Fibroblast of lung (primary cell): ENCODE data around the gene IGFALS. TPM values are rescaled to one million over a fixed set of nuclear protein-coding genes. Genes with fewer than 3 reads are reported as not detected.

Source experiments
- DNase-seq, 2 donors: peaks; one replicate each; pipeline versions ENCODE4 v3.0.0 to v3.0.0-alpha.2; 2010; ENCODE audit warnings: low read depth in 2 of 2
- H2AFZ ChIP-seq: 2 replicates; pipeline ENCODE4 v1.5.1; 2012; ENCODE audit warnings: low read length, control low read depth, inconsistent platforms
- H3K27ac ChIP-seq: 2 replicates; pipeline ENCODE4 v1.5.1; 2011; ENCODE audit warnings: low read length, control low read depth; ENCODE audit not compliant: insufficient read depth
- H3K27me3 ChIP-seq: 2 replicates; pipeline ENCODE4 v1.5.1; 2011; ENCODE audit warnings: mild to moderate bottlenecking, low read length; ENCODE audit not compliant: control insufficient read depth, insufficient read depth
- H3K36me3 ChIP-seq: 2 replicates; pipeline ENCODE4 v1.5.1; 2011; ENCODE audit warnings: low read length; ENCODE audit not compliant: control insufficient read depth, insufficient read depth
- H3K4me1 ChIP-seq: 2 replicates; pipeline ENCODE4 v1.5.1; 2011; ENCODE audit warnings: low read length; ENCODE audit not compliant: control insufficient read depth, insufficient read depth; ENCODE audit errors: extremely low read depth
- H3K4me2 ChIP-seq: 2 replicates; pipeline ENCODE4 v1.5.1; 2011; ENCODE audit warnings: low read length, control low read depth; ENCODE audit not compliant: insufficient read depth; ENCODE audit errors: extremely low read depth
- H3K4me3 ChIP-seq, 4 experiments: fragments of 200-600 bp in 1 of 4; sonication (generic) in 1 of 4; replicated peaks in 1 of 4; 2 replicates each; pipeline ENCODE4 v1.5.1; 2011 to 2016; ENCODE audit warnings: low read length in 4 of 4, low read depth in 3 of 4, mild to moderate bottlenecking in 3 of 4, control low read depth in 2 of 4, inconsistent platforms in 1 of 4, mixed read lengths in 1 of 4; ENCODE audit not compliant: insufficient read depth in 1 of 4; ENCODE audit errors: control extremely low read depth in 1 of 4
- H3K79me2 ChIP-seq: 2 replicates; pipeline ENCODE4 v1.5.1; 2012; ENCODE audit warnings: mild to moderate bottlenecking, low read length, inconsistent platforms; ENCODE audit not compliant: control insufficient read depth, insufficient read depth
- H3K9ac ChIP-seq: 2 replicates; pipeline ENCODE4 v1.5.1; 2011; ENCODE audit warnings: mild to moderate bottlenecking, low read length, control low read depth; ENCODE audit not compliant: insufficient read depth
- H3K9me3 ChIP-seq: 2 replicates; pipeline ENCODE4 v1.5.1; 2012; ENCODE audit warnings: low read depth, low read length; ENCODE audit not compliant: control insufficient read depth, insufficient read depth
- H4K20me1 ChIP-seq: 2 replicates; pipeline ENCODE4 v1.5.1; 2011; ENCODE audit warnings: low read length; ENCODE audit not compliant: control insufficient read depth, insufficient read depth; ENCODE audit errors: extremely low read depth
- CTCF ChIP-seq, 2 donors: IDR thresholded peaks in 1 of 2; conservative IDR thresholded peaks in 1 of 2; 1 replicate in 1 of 2; 2 replicates in 1 of 2; pipeline ENCODE4 v1.5.1; 2011 to 2012; ENCODE audit warnings: low read length in 2 of 2, control low read depth in 1 of 2, inconsistent platforms in 1 of 2, low read depth in 1 of 2, mild to moderate bottlenecking in 1 of 2
- EZH2 ChIP-seq: IDR thresholded peaks from 2 replicates; pipeline ENCODE4 v1.5.1; 2012; ENCODE audit warnings: low read length, control low read depth, mild to moderate bottlenecking; ENCODE audit errors: missing control alignments
- polyA plus RNA-seq, 2 donors: library from polyadenylated mRNA; depleted of rRNA in 1 of 2; stranded (reverse) in 1 of 2; unstranded in 1 of 2; fragments of >200 nt; gene quantifications; 2 replicates each; pipeline ENCODE4 v1.2.1, GENCODE V29; 2011 to 2012; ENCODE audit warnings: missing spikeins in 1 of 2
- total RNA-seq: library from RNA; depleted of rRNA; stranded (reverse); fragments of >200 nt; gene quantifications from 2 replicates; pipeline ENCODE4 v1.2.1, GENCODE V29; 2014

The IGFALS gene
- total and polyA plus RNA-seq, 2 donors (not counting 1 experiment from before 2014, with no cell fraction given) = not detected

GRCh38 chr16:1786242-1787055 lies 7.1 kb downstream of the IGFALS start:
- H3K36me3 ChIP-seq = peaks cover 20% of the 10 kb centered on the region
- no peak for TF ChIP-seq EZH2
- TF ChIP-seq CTCF (conservative IDR thresholded peaks at IDR 0.05 in 1 of 2, IDR thresholded peaks at IDR 0.05 in 1 of 2; ENCODE audit: low read depth in 1 of 2, low read length in 2 of 2) = no peak
- no peak overlapping the region for H2AFZ ChIP-seq
- H3K27me3 ChIP-seq = no peaks in the 10 kb centered on the region
- no peak overlapping the region for H3K9ac ChIP-seq
- no peaks in the 10 kb centered on the region for H3K9me3 ChIP-seq
- H3K4me2 ChIP-seq = no peak overlapping the region
- DNase-seq = no peak
- no peak overlapping the region for H3K27ac ChIP-seq
- no peak overlapping the region for H3K4me3 ChIP-seq
- no peaks in the 10 kb centered on the region for H4K20me1 ChIP-seq
- H3K79me2 ChIP-seq = peaks cover 29% of the 10 kb centered on the region
- H3K4me1 ChIP-seq = peaks cover 2% of the 10 kb centered on the region

GRCh38 chr16:1785846-1786170 lies 7.7 kb downstream of the IGFALS start:
- Histone ChIP-seq H3K27ac (no peak overlapping the region), H3K9me3 (no peaks in the 10 kb centered on the region), H3K36me3 (peaks cover 17% of the 10 kb centered on the region), H2AFZ (no peak overlapping the region), H3K27me3 (no peaks in the 10 kb centered on the region), H3K9ac (no peak overlapping the region), H3K4me2 (no peak overlapping the region), H3K79me2 (peaks cover 31% of the 10 kb centered on the region), H4K20me1 (no peaks in the 10 kb centered on the region), H3K4me1 (peaks cover 2% of the 10 kb centered on the region), H3K4me3 (no peak overlapping the region)
- TF ChIP-seq EZH2 (no peak), CTCF (conservative IDR thresholded peaks at IDR 0.05 in 1 of 2, IDR thresholded peaks at IDR 0.05 in 1 of 2; ENCODE audit: low read depth in 1 of 2, low read length in 2 of 2) (no peak)
- DNase-seq = no peak

- TF ChIP-seq EZH2 (no peak), CTCF (conservative IDR thresholded peaks at IDR 0.05 in 1 of 2, IDR thresholded peaks at IDR 0.05 in 1 of 2; ENCODE audit: low read depth in 1 of 2, low read length in 2 of 2) (no peak)
- Histone ChIP-seq H3K4me1 (peaks cover 2% of the 10 kb centered on the region), H3K79me2 (peaks cover 31% of the 10 kb centered on the region)
Observed at GRCh38 chr16:1784977-1785845, 8.3 kb downstream of the IGFALS start.

More at GRCh38 chr16:1784977-1785845, 8.3 kb downstream of the IGFALS start:
- no peak overlapping the region for H3K4me2 ChIP-seq
- H4K20me1 ChIP-seq = no peaks in the 10 kb centered on the region
- no peak overlapping the region for H3K27ac ChIP-seq
- no peak overlapping the region for H2AFZ ChIP-seq
- H3K27me3 ChIP-seq = no peaks in the 10 kb centered on the region
- H3K9me3 ChIP-seq = no peaks in the 10 kb centered on the region
- no peak overlapping the region for H3K9ac ChIP-seq
- H3K4me3 ChIP-seq = no peak overlapping the region
- DNase-seq = no peak
- peaks cover 16% of the 10 kb centered on the region for H3K36me3 ChIP-seq
